ENCODE data around the gene NUP210L.
"Not testable (repeated sequence)": the region's sequence is repeated elsewhere in the genome, so short reads cannot be mapped to it uniquely, and the experiment has no call there.

The NUP210L gene

GRCh38 chr1:154117642-154118041 is 37.2 kb downstream of the NUP210L start:
- in situ Hi-C loops (cut with MboI; ENCODE audit: low sequenced_read_pairs, unreplicated experiment), result no loop called here
- no peak for TF ChIP-seq CTCF (IDR thresholded peaks at IDR 0.05; ENCODE audit: borderline replicate concordance, control extremely low read depth, extremely low read depth, insufficient read depth, missing control alignments)
- DNase-seq (ENCODE audit: low spot score), result no peak

GRCh38 chr1:154115180-154115579 is 39.7 kb downstream of the NUP210L start:
- no peak for DNase-seq (ENCODE audit: low spot score)
- no peak for TF ChIP-seq CTCF (IDR thresholded peaks at IDR 0.05; ENCODE audit: borderline replicate concordance, control extremely low read depth, extremely low read depth, insufficient read depth, missing control alignments)
- in situ Hi-C loops (cut with MboI; ENCODE audit: low sequenced_read_pairs, unreplicated experiment), result no loop called here

- no peak for TF ChIP-seq CTCF (IDR thresholded peaks at IDR 0.05; ENCODE audit: borderline replicate concordance, control extremely low read depth, extremely low read depth, insufficient read depth, missing control alignments)
- DNase-seq (ENCODE audit: low spot score), result no peak
- in situ Hi-C loops (cut with MboI; ENCODE audit: low sequenced_read_pairs, unreplicated experiment), result no loop called here
Measured at GRCh38 chr1:154104433-154105082, 50.3 kb downstream of the NUP210L start.

GRCh38 chr1:154100141-154100540 is 54.7 kb downstream of the NUP210L start:
- in situ Hi-C loops (cut with MboI; ENCODE audit: low sequenced_read_pairs, unreplicated experiment); DNase-seq (ENCODE audit: low spot score): not testable (repeated sequence)

GRCh38 chr1:154097873-154098272 is 57.0 kb downstream of the NUP210L start:
- no peak for TF ChIP-seq CTCF (IDR thresholded peaks at IDR 0.05; ENCODE audit: borderline replicate concordance, control extremely low read depth, extremely low read depth, insufficient read depth, missing control alignments)
- no peak for DNase-seq (ENCODE audit: low spot score)
- in situ Hi-C loops (cut with MboI; ENCODE audit: low sequenced_read_pairs, unreplicated experiment), result no loop called here

GRCh38 chr1:154095456-154096060 is 59.3 kb downstream of the NUP210L start:
- TF ChIP-seq CTCF (IDR thresholded peaks at IDR 0.05; ENCODE audit: borderline replicate concordance, control extremely low read depth, extremely low read depth, insufficient read depth, missing control alignments), result no peak
- in situ Hi-C loops (cut with MboI; ENCODE audit: low sequenced_read_pairs, unreplicated experiment), result no loop called here
- DNase-seq (ENCODE audit: low spot score), result no peak

GRCh38 chr1:154094411-154094810 is 60.5 kb downstream of the NUP210L start:
- no peak for DNase-seq (ENCODE audit: low spot score)
- in situ Hi-C loops (cut with MboI; ENCODE audit: low sequenced_read_pairs, unreplicated experiment), result no loop called here
- no peak for TF ChIP-seq CTCF (IDR thresholded peaks at IDR 0.05; ENCODE audit: borderline replicate concordance, control extremely low read depth, extremely low read depth, insufficient read depth, missing control alignments)
